Measurements from ENCODE around the gene SLC6A3. TPM values are rescaled to one million over a fixed set of nuclear protein-coding genes. Genes with fewer than 3 reads are reported as not detected.

Gene SLC6A3
- total and polyA plus RNA-seq, 9 of the 15 experiments (the other 6 are each of a cell fraction or from before 2014, with no cell fraction given): not detected

DNA sequence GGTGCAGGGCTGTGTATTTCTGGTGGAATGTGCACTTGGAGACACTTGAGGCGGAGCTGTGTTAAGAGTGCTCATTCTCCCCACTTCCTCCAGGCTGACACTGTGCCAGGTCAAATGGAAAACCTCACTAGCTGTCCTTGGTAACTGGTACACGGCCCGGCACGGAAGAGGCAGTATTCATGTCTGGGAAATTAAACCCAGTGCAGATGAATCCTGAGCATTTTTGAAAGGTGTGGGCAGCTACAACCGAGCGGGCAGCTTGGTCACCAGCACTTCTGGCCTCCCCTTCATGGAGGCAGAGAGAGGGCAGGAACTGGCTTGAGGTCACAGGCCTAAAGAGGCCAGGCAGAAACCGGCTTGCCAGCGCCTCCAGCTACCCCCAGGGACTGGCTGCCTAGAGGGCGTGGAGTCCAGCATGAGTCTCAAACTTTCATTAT, 101.9 kb downstream of the SLC6A3 start:
- Histone ChIP-seq H3K4me3 (peak overlapping the region; percentile 99; the same call in 1 of the 2 replicates), H3K9ac (ENCODE audit: insufficient read depth in 1 of 2, low read depth in 2 of 2, low read length in 2 of 2) (peak overlapping the region; percentile 89 to 92), H3K9me1 (ENCODE audit: control insufficient read depth, insufficient read depth, low read length) (no peaks in the 10 kb centered on the region), H3K27ac (ENCODE audit: extremely low read depth, low read depth, low read length) (no peak overlapping the region), H3K4me1 (replicated peaks in 1 of 2; ENCODE audit: control insufficient read depth in 2 of 2, insufficient read depth in 2 of 2, low read length in 2 of 2) (peaks cover 15 to 34% of the 10 kb centered on the region in 2 experiments; a peak in 4 of 5 replicates), H3K27me3 (ENCODE audit: control insufficient read depth in 2 of 2, insufficient read depth in 2 of 2, low read length in 2 of 2) (no peaks in the 10 kb centered on the region), H4K20me1 (replicated peaks; ENCODE audit: control insufficient read depth, insufficient read depth, low read length) (peaks cover 5% of the 10 kb centered on the region; the same call in 1 of the 2 replicates), H3K9me3 (replicated peaks; ENCODE audit: control insufficient read depth, insufficient read depth, low read depth, low read length) (no peaks in the 10 kb centered on the region), H2AFZ (ENCODE audit: low read depth, low read length) (no peak overlapping the region), H3K79me2 (ENCODE audit: control insufficient read depth, insufficient read depth, low read length) (peaks cover 41% of the 10 kb centered on the region), H3K4me2 (ENCODE audit: insufficient read depth, low read length) (peak overlapping the region; percentile 97; the same call in 1 of the 2 replicates), H3K36me3 (ENCODE audit: control insufficient read depth, insufficient read depth, low read length) (peaks cover 53% of the 10 kb centered on the region)
- ChIA-PET CTCF (ENCODE audit: low intra/inter-chr PET ratio) (no interaction called here), POLR2A (interaction anchor here (1.2 to 2.9 kb wide), 2 partner anchors 9 to 71 kb away, joined by 3 to 19 read pairs; no protein-coding TSS in a partner anchor)
- DNase-seq (ENCODE audit: extremely low read depth in 1 of 4, low spot score in 3 of 4) (no peak), ATAC-seq (no peak), FAIRE-seq (no peak)
- TF ChIP-seq RBM34 (IDR thresholded peaks at IDR 0.05; ENCODE audit: borderline replicate concordance, insufficient read depth, low read length) (no peak), RBFOX2 (IDR thresholded peaks at IDR 0.05; ENCODE audit: low read depth, low read length) (peak; percentile 47)
- WGBS (ENCODE audit: insufficient coverage, low coverage, missing lambda C conversion rate): 83% methylated on average over 9 of the region's 9 CpGs
- BruUV-seq (replicated peaks): TSS peak; percentile 58
- in situ Hi-C loops (cut with MboI) (no loop called here), intact Hi-C loops (cut with micrococcal nuclease) (no loop called here)

Other genes with a start within 250 kb of the SLC6A3 start
- 0.59 and 1.3 TPM in 2 replicates for gene SLC6A19, start 243.8 kb downstream of the SLC6A3 start, total RNA-seq (2014; rRNA removed)
- gene SLC6A19, start 243.8 kb downstream of the SLC6A3 start, total RNA-seq (2014; rRNA removed; fragmentation: Illumina TruSeq; extraction: Trizol): 0.26 and 0.47 TPM in 2 replicates
- gene SLC6A19, start 243.8 kb downstream of the SLC6A3 start, total RNA-seq (2015; rRNA removed; fragmentation: Illumina TruSeq; extraction: Trizol): 0.43 and 0.49 TPM in 2 replicates
- 1.3 and 1.6 TPM in 2 replicates for gene SLC6A19, start 243.8 kb downstream of the SLC6A3 start, total RNA-seq (2021)
- 0.26 and 0.65 TPM in 2 replicates for gene SLC6A19, start 243.8 kb downstream of the SLC6A3 start, polyA plus RNA-seq (2011; rRNA removed)
- 0.74 and 1.1 TPM in 2 replicates for gene SLC6A19, start 243.8 kb downstream of the SLC6A3 start, polyA plus RNA-seq (2014; fragmentation: Illumina TruSeq; extraction: Trizol)
- gene SLC6A19, start 243.8 kb downstream of the SLC6A3 start, polyA plus RNA-seq (2014; fragmentation: Nextera tagmentation; extraction: Ambion mirVana): under 1 TPM; 0.03 to 0.04 TPM
- 1.0 and 1.1 TPM in 2 replicates for gene SLC6A19, start 243.8 kb downstream of the SLC6A3 start, polyA plus RNA-seq (2014; rRNA removed)
- not detected in 2 replicates for gene SLC6A18, start 220.1 kb downstream of the SLC6A3 start, total RNA-seq (2014; rRNA removed)
- not detected in 2 replicates for gene SLC6A18, start 220.1 kb downstream of the SLC6A3 start, total RNA-seq (2014; rRNA removed; fragmentation: Illumina TruSeq; extraction: Trizol)
- not detected in 2 replicates for gene SLC6A18, start 220.1 kb downstream of the SLC6A3 start, total RNA-seq (2015; rRNA removed; fragmentation: Illumina TruSeq; extraction: Trizol)
- not detected in 2 replicates for gene SLC6A18, start 220.1 kb downstream of the SLC6A3 start, total RNA-seq (2021)
- not detected in 2 replicates for gene SLC6A18, start 220.1 kb downstream of the SLC6A3 start, polyA plus RNA-seq (2011; rRNA removed)
- not detected in 2 replicates for gene SLC6A18, start 220.1 kb downstream of the SLC6A3 start, polyA plus RNA-seq (2014; fragmentation: Illumina TruSeq; extraction: Trizol)
- not detected for gene SLC6A18, start 220.1 kb downstream of the SLC6A3 start, polyA plus RNA-seq (2014; fragmentation: Nextera tagmentation; extraction: Ambion mirVana)
- gene SLC6A18, start 220.1 kb downstream of the SLC6A3 start, polyA plus RNA-seq (2014; rRNA removed): not detected in 2 replicates
- 1.7 and 2.5 TPM in 2 replicates for gene TERT, start 150.4 kb downstream of the SLC6A3 start, total RNA-seq (2014; rRNA removed)
- gene TERT, start 150.4 kb downstream of the SLC6A3 start, total RNA-seq (2014; rRNA removed; fragmentation: Illumina TruSeq; extraction: Trizol): 0.41 and 0.44 TPM in 2 replicates
- 0.54 and 0.83 TPM in 2 replicates for gene TERT, start 150.4 kb downstream of the SLC6A3 start, total RNA-seq (2015; rRNA removed; fragmentation: Illumina TruSeq; extraction: Trizol)
- 3.3 and 3.4 TPM in 2 replicates for gene TERT, start 150.4 kb downstream of the SLC6A3 start, total RNA-seq (2021)
- 1.4 and 2.7 TPM in 2 replicates for gene TERT, start 150.4 kb downstream of the SLC6A3 start, polyA plus RNA-seq (2011; rRNA removed)
- 0.48 and 1.00 TPM in 2 replicates for gene TERT, start 150.4 kb downstream of the SLC6A3 start, polyA plus RNA-seq (2014; fragmentation: Illumina TruSeq; extraction: Trizol)
- gene TERT, start 150.4 kb downstream of the SLC6A3 start, polyA plus RNA-seq (2014; fragmentation: Nextera tagmentation; extraction: Ambion mirVana): under 1 TPM in 1 of 2 experiments, not detected in 1; 0.08 TPM
- gene TERT, start 150.4 kb downstream of the SLC6A3 start, polyA plus RNA-seq (2014; rRNA removed): 2.2 and 4.5 TPM in 2 replicates
- gene CLPTM1L, start 100.3 kb downstream of the SLC6A3 start, total RNA-seq (2014; rRNA removed): 217 and 249 TPM in 2 replicates
- 132 and 136 TPM in 2 replicates for gene CLPTM1L, start 100.3 kb downstream of the SLC6A3 start, total RNA-seq (2014; rRNA removed; fragmentation: Illumina TruSeq; extraction: Trizol)
- gene CLPTM1L, start 100.3 kb downstream of the SLC6A3 start, total RNA-seq (2015; rRNA removed; fragmentation: Illumina TruSeq; extraction: Trizol): 177 and 179 TPM in 2 replicates
- gene CLPTM1L, start 100.3 kb downstream of the SLC6A3 start, total RNA-seq (2021): 145 and 152 TPM in 2 replicates
- 130 and 184 TPM in 2 replicates for gene CLPTM1L, start 100.3 kb downstream of the SLC6A3 start, polyA plus RNA-seq (2011; rRNA removed)
- 198 and 213 TPM in 2 replicates for gene CLPTM1L, start 100.3 kb downstream of the SLC6A3 start, polyA plus RNA-seq (2014; fragmentation: Illumina TruSeq; extraction: Trizol)
- gene CLPTM1L, start 100.3 kb downstream of the SLC6A3 start, polyA plus RNA-seq (2014; fragmentation: Nextera tagmentation; extraction: Ambion mirVana): 10 to 100 TPM in 1 of 2 experiments, 1 to 10 TPM in 1; 3.5 to 14.1 TPM
- 180 and 181 TPM in 2 replicates for gene CLPTM1L, start 100.3 kb downstream of the SLC6A3 start, polyA plus RNA-seq (2014; rRNA removed)
- gene LPCAT1, start 78.5 kb upstream of the SLC6A3 start, total RNA-seq (2014; rRNA removed): 13.6 and 13.9 TPM in 2 replicates
- gene LPCAT1, start 78.5 kb upstream of the SLC6A3 start, total RNA-seq (2014; rRNA removed; fragmentation: Illumina TruSeq; extraction: Trizol): 9.2 and 11.1 TPM in 2 replicates
- gene LPCAT1, start 78.5 kb upstream of the SLC6A3 start, total RNA-seq (2015; rRNA removed; fragmentation: Illumina TruSeq; extraction: Trizol): 15.5 and 18.4 TPM in 2 replicates
- gene LPCAT1, start 78.5 kb upstream of the SLC6A3 start, total RNA-seq (2021): 18.4 and 20.8 TPM in 2 replicates
- gene LPCAT1, start 78.5 kb upstream of the SLC6A3 start, polyA plus RNA-seq (2011; rRNA removed): 17.0 and 20.6 TPM in 2 replicates
- 15.2 TPM in 2 replicates for gene LPCAT1, start 78.5 kb upstream of the SLC6A3 start, polyA plus RNA-seq (2014; fragmentation: Illumina TruSeq; extraction: Trizol)
- under 1 TPM; 0.14 to 0.53 TPM for gene LPCAT1, start 78.5 kb upstream of the SLC6A3 start, polyA plus RNA-seq (2014; fragmentation: Nextera tagmentation; extraction: Ambion mirVana)
- 13.1 and 14.9 TPM in 2 replicates for gene LPCAT1, start 78.5 kb upstream of the SLC6A3 start, polyA plus RNA-seq (2014; rRNA removed)